Smooth muscle cell (in vitro differentiated cells): ENCODE data around the gene CRYBB1. TPM values are rescaled to one million over a fixed set of nuclear protein-coding genes. Genes with fewer than 3 reads are reported as not detected.

Experiments used
- DNase-seq: peaks from one replicate; lab custom pipeline; 2025; ENCODE audit not compliant: unreplicated experiment; lab: John Stamatoyannopoulos, UW
- H2AFZ ChIP-seq: fragments of 200-600 bp; sonication (generic); 2 replicates; pipeline ENCODE4 v1.6.0; 2016; ENCODE audit warnings: antibody characterized with exemption, low read depth, mild to moderate bottlenecking
- H3F3A ChIP-seq: fragments of 200-600 bp; sonication (generic); 2 replicates; pipeline ENCODE4 v1.6.0; 2017; ENCODE audit warnings: antibody characterized with exemption, low read depth
- H3K27ac ChIP-seq: fragments of 200-600 bp; sonication (generic); 2 replicates; pipeline ENCODE4 v1.5.1; 2016; ENCODE audit warnings: low read depth, mild to moderate bottlenecking
- H3K27me3 ChIP-seq: fragments of 200-600 bp; sonication (generic); 2 replicates; pipeline ENCODE4 v1.6.1; 2016; ENCODE audit warnings: low read depth, mild to moderate bottlenecking
- H3K36me3 ChIP-seq: fragments of 200-600 bp; sonication (generic); 2 replicates; pipeline ENCODE4 v1.5.1; 2016; ENCODE audit warnings: low read depth
- H3K4me1 ChIP-seq: fragments of 200-600 bp; sonication (generic); 2 replicates; pipeline ENCODE4 v1.5.1; 2016; ENCODE audit warnings: low read depth
- H3K4me2 ChIP-seq: fragments of 200-600 bp; sonication (generic); 2 replicates; pipeline ENCODE4 v1.6.0; 2016; ENCODE audit warnings: mild to moderate bottlenecking
- H3K4me3 ChIP-seq: fragments of 200-600 bp; sonication (generic); 2 replicates; pipeline ENCODE4 v1.5.1; 2016; ENCODE audit warnings: mild to moderate bottlenecking
- H3K79me2 ChIP-seq: fragments of 200-600 bp; sonication (generic); 2 replicates; pipeline ENCODE4 v1.6.0; 2016; ENCODE audit warnings: low read depth, mild to moderate bottlenecking
- H3K9ac ChIP-seq: fragments of 200-600 bp; sonication (generic); 2 replicates; pipeline ENCODE4 v1.6.0; 2016; ENCODE audit warnings: low read depth
- H3K9me3 ChIP-seq: fragments of 200-600 bp; sonication (generic); replicated peaks from 2 replicates; pipeline ENCODE4 v1.5.1; 2016; ENCODE audit warnings: low read depth
- H4K20me1 ChIP-seq: fragments of 200-600 bp; sonication (generic); 2 replicates; pipeline ENCODE4 v1.6.0; 2016; ENCODE audit warnings: low read depth
- WGBS: methylation state at CpG from one replicate; pipeline ENCODE4 v1.1.7; 2016; ENCODE audit warnings: low lambda C conversion rate; 5-methylcytosine and 5-hydroxymethylcytosine counted together
- polyA plus RNA-seq: library from polyadenylated mRNA; unstranded; fragments of >200 nt; fragmentation: Nextera tagmentation; extraction: Ambion mirVana; gene quantifications from 2 replicates; pipeline ENCODE4 v1.2.1, GENCODE V29; 2016
- total RNA-seq: library from RNA; depleted of rRNA; stranded (reverse); fragments of >200 nt; gene quantifications from 2 replicates; pipeline ENCODE4 v1.2.3, GENCODE V29; 2014
- TF ChIP-seq, protein P1 (sequence below): fragments of 200-600 bp; sonication (generic); IDR thresholded peaks from 2 replicates; pipeline ENCODE4 v1.5.1; 2017; ENCODE audit warnings: borderline replicate concordance, mild to moderate bottlenecking, antibody characterized with exemption; ENCODE audit not compliant: insufficient read depth, poor library complexity, severe bottlenecking

Gene CRYBB1
- total and polyA plus RNA-seq, 2 experiments from 2014 or later = not detected

DNA sequence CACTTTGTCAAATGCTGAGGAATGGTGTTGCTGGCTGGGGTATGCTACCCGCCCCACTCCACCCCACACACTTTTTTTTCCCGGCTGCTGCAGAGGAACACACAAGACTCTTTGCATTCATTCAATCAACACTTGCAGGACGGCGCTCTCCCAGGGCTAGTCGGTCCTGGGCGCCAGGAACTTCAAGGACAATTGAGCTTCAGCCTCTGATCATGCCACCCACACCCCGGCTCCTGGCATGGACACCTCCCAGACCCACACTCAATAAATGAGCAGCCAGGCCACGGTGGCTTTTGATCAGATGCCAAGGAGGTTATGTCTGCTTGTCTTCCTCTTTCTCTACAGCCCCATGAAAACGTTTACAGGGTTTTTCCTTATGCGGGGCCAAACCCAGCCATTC is 47.7 kb downstream of the CRYBB1 start:
- Histone ChIP-seq H3K4me3 (no peak overlapping the region), H2AFZ (no peak overlapping the region), H3K27me3 (no peaks in the 10 kb centered on the region), H3F3A (no peaks in the 10 kb centered on the region), H3K4me1 (peaks cover 20% of the 10 kb centered on the region), H4K20me1 (peaks cover 90% of the 10 kb centered on the region), H3K27ac (no peak overlapping the region), H3K9me3 (no peaks in the 10 kb centered on the region), H3K9ac (no peak overlapping the region), H3K36me3 (no peaks in the 10 kb centered on the region), H3K79me2 (peaks cover 70% of the 10 kb centered on the region), H3K4me2 (no peak overlapping the region)
- WGBS = 77% methylated on average over 10 of the region's 10 CpGs
- TF ChIP-seq, protein P1, sequence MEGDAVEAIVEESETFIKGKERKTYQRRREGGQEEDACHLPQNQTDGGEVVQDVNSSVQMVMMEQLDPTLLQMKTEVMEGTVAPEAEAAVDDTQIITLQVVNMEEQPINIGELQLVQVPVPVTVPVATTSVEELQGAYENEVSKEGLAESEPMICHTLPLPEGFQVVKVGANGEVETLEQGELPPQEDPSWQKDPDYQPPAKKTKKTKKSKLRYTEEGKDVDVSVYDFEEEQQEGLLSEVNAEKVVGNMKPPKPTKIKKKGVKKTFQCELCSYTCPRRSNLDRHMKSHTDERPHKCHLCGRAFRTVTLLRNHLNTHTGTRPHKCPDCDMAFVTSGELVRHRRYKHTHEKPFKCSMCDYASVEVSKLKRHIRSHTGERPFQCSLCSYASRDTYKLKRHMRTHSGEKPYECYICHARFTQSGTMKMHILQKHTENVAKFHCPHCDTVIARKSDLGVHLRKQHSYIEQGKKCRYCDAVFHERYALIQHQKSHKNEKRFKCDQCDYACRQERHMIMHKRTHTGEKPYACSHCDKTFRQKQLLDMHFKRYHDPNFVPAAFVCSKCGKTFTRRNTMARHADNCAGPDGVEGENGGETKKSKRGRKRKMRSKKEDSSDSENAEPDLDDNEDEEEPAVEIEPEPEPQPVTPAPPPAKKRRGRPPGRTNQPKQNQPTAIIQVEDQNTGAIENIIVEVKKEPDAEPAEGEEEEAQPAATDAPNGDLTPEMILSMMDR = no peak
- no peak for DNase-seq

DNA sequence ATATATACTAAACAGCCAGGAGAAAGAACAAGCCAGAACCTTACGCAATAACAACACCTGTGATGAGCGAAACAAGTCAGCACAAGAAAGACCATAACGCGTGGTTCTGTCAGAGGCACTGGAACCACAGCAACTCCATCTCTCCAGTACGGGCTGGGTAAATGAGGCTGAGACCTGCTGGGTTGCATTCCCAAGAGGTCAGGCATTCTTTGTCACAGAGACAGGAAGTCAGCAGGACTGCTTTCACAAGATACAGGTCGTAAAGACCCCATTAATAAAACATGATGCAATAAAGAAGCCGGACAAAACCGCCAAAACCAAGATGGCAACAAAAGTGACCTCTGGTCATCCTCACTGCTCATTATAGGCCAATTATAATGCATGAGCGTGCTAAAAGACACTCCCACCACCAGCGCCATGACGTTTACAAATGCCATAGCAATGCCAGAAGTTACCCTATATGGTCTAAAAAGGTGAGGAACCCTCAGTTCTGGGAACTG is 49.6 kb downstream of the CRYBB1 start:
- H2AFZ ChIP-seq = no peak overlapping the region
- TF ChIP-seq, protein P1 = no peak
- H3K27ac ChIP-seq = peak overlapping the region; percentile 79
- H3K4me2 ChIP-seq = peak overlapping the region; percentile 42
- H3K79me2 ChIP-seq = peaks cover 73% of the 10 kb centered on the region
- H3K4me1 ChIP-seq = peaks cover 20% of the 10 kb centered on the region
- peak overlapping the region; percentile 48 for H3K9ac ChIP-seq
- H3K27me3 ChIP-seq = no peaks in the 10 kb centered on the region
- 36% methylated on average over 11 of the region's 11 CpGs for WGBS
- no peaks in the 10 kb centered on the region for H3K36me3 ChIP-seq
- no peaks in the 10 kb centered on the region for H3F3A ChIP-seq
- peaks cover 90% of the 10 kb centered on the region for H4K20me1 ChIP-seq
- H3K9me3 ChIP-seq = no peaks in the 10 kb centered on the region
- no peak overlapping the region for H3K4me3 ChIP-seq
- no peak for DNase-seq

DNA sequence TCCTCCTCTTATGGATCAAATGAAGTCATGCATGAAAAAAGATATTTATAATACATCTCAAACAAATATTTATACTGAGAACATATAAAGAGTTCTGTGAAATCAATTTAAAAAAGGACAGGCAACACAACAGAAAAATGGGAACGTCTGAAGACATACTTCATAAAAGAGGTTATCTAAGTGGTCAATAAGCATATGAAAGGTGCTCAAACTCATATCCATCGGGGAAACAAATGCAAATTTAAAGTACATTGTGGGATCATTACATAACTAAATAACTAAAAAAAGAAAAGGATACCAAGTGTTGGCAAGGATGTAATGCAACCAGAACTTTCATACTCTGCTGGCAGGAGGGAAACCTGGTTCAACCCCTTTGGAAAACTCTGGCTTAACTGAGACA is 50.2 kb downstream of the CRYBB1 start:
- Histone ChIP-seq H3K27ac (peak overlapping the region; percentile 79), H3K27me3 (no peaks in the 10 kb centered on the region), H4K20me1 (peaks cover 90% of the 10 kb centered on the region), H3K79me2 (peaks cover 76% of the 10 kb centered on the region), H3K9me3 (no peaks in the 10 kb centered on the region), H3F3A (no peaks in the 10 kb centered on the region), H3K36me3 (no peaks in the 10 kb centered on the region), H3K4me2 (peak overlapping the region; percentile 42), H3K9ac (no peak overlapping the region), H2AFZ (no peak overlapping the region), H3K4me3 (no peak overlapping the region), H3K4me1 (peaks cover 20% of the 10 kb centered on the region)
- WGBS = 58% methylated on average over 2 of the region's 2 CpGs
- DNase-seq = no peak
- TF ChIP-seq, protein P1 = no peak

GRCh38 chr22:26566994-26567393 is 50.8 kb downstream of the CRYBB1 start:
- Histone ChIP-seq H4K20me1 (peaks cover 90% of the 10 kb centered on the region), H3K9me3 (no peaks in the 10 kb centered on the region), H3K27ac (peak overlapping the region; percentile 79), H3K36me3 (no peaks in the 10 kb centered on the region), H3K79me2 (peaks cover 74% of the 10 kb centered on the region), H3K4me2 (no peak overlapping the region), H3K27me3 (no peaks in the 10 kb centered on the region), H3K4me1 (peaks cover 20% of the 10 kb centered on the region), H3F3A (no peaks in the 10 kb centered on the region), H3K4me3 (no peak overlapping the region), H2AFZ (no peak overlapping the region), H3K9ac (no peak overlapping the region)
- TF ChIP-seq, protein P1 = no peak
- WGBS = 97% methylated on average over 3 of the region's 3 CpGs
- no peak for DNase-seq
